Smooth muscle cell of the brain vasculature (primary cell): ENCODE measurements around the gene RING1.

Source experiments
- DNase-seq: peaks from one replicate; pipeline ENCODE4 v3.0.0-alpha.2; 2012; ENCODE audit warnings: low read depth, low spot score

Gene RING1

DNA sequence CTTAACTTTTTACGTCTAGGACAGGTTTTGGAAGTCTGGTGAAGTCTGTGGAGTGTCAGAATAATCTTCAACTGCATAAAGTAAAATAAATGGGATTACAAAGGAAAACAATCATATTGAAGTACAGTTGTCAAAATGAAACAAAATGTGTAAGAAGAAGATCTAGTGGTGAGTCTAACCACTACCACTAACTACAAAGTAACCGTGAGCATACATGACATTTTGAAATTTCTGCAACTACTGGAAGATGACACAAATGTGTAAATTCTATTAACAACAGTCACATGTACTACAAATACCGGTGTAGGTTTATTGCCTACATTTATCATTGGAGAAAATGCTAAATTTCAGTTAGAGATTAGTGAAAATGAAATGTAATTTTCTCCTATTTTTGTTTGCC lies 33.7 kb downstream of the RING1 start:
- DNase-seq: no peak

DNA sequence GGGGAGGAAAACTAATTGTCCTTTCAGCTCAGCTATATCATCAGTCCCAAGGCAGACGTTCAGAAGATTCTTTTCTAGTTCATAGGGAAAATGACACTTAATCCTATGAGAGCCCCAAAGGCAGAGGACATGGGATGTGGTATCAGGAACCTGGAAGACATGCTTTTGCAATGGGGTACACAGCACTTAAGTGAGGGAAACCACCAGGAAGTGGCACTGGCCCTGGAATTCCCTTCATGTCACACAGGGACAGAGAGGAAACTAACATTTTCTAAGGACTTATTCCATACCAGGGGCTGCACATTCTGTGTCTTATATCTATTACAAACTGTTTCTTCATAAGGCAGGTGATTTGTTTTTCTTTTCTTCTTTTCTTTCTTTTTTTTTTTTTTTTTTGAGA lies 35.2 kb downstream of the RING1 start:
- DNase-seq: no peak

DNA sequence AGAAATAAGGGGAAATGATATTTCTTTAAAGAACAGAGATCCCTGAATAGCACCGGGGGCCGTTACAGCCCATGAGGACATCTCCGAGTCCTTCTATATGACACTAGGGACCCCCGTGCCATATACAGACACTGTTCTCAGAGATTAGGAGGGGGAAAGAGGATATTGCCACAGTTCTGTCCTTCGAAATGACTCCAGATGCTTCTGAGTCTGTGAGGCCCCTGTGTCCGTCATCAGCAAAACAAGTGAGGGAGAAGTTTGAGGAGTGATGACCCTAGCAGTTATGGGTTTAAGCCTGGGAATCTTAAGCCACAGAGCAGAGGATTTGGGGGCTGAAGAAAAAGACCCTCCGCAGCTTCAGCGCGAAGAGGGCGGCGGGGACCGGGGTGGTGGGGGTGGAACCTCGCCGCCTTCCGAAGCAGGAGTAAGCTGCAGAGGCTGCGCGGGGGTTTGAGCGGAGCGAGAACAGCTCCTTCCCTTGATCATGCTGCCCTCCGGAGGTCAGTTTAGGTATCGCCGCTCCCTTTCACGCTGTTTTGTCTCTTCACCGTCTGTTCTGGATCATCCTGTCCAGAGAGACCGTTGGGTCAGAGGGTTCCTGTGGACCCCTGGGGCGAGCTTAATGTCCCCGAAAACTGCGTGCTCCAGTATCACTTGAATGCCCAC lies 39.8 kb downstream of the RING1 start:
- DNase-seq: peak; percentile 70

DNA sequence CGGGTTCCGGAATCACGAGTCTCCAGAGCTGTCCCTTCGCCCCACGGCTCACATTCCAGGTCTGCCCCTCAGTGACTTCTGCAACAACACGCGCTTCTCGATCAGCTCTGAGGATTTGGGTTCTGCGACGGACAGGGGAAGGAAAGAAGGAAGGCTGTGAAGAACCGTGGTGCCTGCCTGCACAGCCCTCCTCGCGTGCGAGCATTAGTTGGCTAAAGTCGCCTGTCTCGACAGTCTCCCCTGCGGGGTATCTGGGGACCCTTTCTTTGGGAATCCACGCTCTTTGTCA lies 40.3 kb downstream of the RING1 start:
- DNase-seq: no peak

DNA sequence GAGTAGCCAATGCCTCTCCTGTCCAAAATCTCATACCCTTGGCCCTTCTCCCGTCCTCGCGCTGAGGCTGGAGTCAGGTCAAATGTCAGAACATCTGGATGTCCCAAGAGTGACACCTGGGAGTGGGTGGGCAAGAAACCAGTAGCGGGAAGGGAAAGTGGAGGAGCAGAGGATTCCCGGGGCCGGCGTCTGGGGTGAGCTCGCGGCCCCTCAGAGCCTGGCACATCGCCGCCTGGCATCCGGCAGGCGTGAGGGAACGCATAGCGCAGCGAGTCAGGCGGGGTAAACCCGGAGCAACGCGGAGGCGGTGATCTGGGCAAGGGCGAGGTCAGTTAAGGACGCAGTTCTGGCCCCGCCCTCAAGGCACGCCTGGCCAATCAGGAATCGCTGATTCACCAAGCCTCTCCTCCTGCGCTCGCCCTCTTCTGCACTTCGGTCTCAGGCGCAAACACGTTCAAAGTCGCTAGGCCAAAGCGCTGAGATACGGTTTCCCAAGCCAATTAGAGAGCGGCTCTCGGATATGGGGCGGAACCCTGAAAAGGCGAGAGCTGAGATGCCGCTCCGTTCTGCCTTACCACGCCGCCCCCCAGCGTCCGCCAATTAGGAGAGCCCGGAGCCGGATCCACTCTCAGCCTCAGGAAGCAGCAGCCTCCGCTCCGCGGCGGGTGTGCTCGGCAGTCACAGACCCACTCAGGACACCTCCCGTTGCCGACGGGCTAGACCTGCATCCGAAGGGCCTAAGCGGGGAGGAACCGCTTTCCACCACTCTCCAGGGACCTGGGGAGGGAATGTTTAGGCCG lies 40.8 kb downstream of the RING1 start:
- peak; percentile 97 for DNase-seq

DNA sequence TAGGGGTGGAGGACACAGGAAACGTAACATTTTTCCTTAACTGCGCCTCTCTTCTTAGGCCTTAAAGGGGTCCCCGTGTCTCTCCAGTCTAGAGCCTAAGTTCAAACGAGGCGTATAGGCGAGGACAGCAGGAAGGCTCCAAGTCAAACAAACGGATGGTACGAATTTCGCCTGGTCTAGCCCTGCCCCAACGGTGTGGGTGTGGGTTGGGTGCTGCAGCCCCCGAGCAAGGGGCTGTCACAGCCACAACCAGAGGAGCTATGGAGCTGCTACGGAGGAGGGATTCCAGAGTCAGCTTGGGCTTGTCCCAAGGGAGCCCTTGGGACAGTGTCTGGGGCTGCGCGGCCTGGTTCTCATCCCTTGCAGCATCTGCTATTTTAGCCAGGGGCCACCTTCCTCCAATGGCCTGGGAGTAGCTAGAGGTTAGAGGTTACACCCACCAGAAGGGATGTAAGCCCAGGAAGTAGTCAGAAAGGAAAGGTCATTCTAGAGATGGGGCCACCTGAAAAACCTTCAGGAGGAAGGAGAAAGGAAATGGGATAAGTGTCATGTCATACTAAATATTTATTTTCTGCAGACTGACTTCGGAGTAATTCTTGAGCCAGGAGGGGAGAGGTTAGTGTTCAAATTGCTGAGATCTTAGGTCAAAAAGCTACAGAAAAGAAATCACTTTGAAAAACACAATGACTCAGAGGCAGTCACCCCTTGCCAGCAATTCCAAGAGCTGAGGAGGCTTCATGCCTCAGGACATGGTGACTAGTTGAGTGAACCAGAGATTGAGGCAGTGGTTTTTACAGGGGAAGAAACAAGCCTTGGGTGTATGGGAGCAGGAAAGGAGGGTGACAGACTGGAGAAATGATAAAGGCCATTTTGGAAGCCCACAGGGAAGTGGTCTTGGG lies 41.7 kb downstream of the RING1 start:
- no peak for DNase-seq

DNA sequence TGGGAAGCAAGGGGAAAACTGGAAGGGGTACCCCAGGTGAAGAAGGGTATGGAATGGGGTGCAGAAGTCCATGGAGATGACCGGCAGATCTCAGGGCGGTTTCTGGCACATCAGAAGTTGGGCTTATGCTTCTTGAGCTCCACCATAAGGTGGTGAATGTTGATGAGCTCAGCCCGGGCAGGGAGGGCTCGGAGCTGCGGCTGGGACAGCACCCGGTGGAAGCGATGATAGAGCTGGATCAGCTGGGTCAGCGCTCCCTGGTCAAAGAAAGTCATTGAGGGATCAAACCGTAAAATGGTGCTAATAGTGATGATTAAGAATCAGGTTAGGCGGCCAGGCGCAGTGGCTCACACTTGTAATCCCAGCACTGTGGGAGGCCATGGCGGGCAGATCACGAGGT lies 42.4 kb downstream of the RING1 start:
- no peak for DNase-seq

DNA sequence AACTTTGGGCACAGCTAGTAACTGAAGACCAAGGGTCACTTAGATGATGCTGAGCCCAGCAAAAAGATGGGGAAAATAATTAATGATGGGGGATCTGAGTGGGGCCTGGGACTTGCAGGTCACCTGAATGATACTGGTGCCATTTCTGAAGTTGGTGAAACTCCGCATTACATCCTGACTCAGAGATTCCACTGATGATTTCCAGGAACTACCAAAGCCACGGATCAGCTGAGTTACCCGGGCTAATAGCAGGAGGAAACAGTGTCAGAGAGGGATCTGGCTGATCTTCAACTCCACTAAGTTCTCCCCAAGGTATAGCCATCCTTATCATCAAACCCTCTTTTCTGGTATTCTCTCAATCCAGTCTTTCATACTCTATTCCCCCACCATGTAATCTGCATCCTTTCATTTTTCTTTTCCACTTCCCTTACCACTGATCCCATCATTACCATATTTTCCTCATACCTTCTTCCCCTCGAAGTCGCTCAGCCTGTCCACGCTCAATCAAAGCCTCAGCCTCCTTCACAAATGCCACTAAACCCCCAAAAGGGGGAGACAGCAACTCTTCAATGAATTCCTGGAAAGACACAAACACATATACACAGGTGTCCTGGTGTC lies 43.2 kb downstream of the RING1 start:
- no peak for DNase-seq

DNA sequence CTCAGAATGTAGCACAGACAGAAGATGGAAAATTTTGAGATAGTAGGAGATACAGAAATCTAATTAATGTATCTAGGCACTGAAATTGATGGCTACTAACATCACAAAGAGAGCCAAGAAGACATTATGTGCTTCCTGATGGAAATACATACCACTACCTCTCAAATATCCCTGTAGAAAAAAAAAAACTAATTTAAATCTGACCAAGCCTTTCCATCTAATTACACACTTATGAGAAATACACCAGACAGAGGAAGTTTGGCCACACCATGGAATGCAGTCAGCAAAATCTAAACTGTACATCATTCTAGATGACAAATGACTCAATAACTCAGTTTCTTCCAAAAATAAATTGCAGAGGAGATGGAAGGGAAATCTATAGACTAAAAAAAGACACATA lies 44.5 kb downstream of the RING1 start:
- no peak for DNase-seq

DNA sequence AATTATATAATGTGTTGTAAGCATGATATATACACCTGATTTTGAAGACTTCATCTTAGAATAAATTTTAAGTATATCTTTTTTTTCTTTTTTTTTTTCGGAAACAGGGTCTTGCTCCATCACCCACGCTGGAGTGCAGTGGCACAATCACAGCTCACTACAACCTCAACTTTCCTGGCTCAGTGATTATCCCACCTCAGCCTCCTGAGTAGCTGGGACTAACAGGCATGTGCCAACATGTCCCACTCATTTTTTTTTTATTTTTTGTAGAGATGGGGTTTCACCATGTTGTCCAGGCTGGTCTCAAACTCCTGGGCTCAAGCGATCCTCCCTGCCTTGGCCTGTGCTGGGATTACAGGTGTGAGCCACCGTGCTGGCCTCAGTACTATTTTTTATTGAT lies 46.3 kb downstream of the RING1 start:
- no peak for DNase-seq

DNA sequence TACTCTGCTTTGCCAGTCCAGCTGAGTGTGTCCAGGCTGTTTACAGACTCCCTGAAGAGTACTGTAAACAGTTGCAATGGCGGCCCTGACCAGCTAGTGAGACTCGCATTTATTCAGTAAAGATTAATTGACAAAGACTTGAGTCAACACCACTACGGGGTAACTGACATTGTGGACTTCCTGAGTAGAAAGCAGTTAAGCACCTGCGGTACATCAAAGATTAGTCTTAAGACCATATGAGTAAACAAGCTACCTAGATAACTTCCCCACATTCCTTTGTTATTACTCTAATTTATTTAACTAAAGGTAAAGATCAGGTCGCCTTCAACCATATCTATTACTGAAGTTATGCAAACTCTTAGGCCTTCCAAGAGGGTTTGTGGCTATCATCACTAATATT lies 50.7 kb downstream of the RING1 start:
- no peak for DNase-seq
